ENCODE data around the gene SLC36A3.

SLC36A3 gene
- 0 to 0.06 (median 0) reads per million in 9 experiments for total RNA-seq

DNA sequence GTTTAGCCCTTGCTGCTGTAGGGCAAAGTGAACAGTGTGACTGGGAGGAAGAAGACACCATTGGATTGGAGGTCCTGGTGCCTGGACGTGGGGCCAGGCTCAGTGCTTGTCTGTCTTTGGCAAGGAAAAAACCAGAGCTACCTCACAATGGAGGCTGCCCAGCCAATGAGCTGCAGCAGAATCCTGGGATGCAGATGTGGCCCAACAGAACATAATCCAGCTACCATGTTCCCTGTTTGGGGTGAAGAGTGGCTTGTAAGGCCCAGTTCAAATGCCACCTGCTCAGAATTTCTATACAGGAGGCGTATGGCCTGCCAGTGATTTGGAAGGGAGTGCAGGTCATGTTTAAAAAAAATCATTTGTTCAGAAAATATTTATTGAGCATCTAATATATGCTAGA lies at the start of gene SLC36A3:
TSS of gene SLC36A3 (minus strand) at position 101 of the 400 bp plus-strand sequence. CDS start 412 bp downstream, outside the sequence.
- Mint-ChIP-seq H3K27ac (no peak within 1 kb of the TSS), H3K27me3 (peaks cover 48 to 55% of the 10 kb centered on the region in 2 donors), H3K4me3 (no peak within 1 kb of the TSS), H3K36me3 (ENCODE audit: insufficient read depth) (no peaks in the 10 kb centered on the region), H3K9me3 (no peaks in the 10 kb centered on the region), H3K4me1 (ENCODE audit: low read depth in 2 of 2) (no peaks in the 10 kb centered on the region)
- DNase-seq = no peak
- ATAC-seq (replicated peaks) = no peak

DNA sequence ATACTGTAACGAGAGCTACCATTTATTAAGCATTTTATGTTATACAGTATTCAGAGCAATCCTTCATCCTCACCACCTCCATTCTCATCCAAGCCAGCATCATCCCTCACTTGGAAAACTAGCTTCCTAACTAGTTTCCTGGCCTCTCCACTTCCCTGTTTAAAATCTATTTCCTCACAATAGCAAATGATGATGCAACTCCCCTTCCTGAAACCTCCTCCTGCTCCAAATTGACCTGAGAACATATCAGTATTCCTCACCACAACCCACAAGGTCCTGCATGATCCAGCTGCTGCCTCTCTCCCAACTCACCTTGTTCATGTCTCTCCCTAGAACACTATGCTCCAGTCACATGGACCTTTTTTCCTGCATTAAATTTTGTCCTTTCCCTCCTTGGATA lies 48.1 kb upstream of the SLC36A3 start:
- Mint-ChIP-seq H3K4me1 (ENCODE audit: low read depth in 2 of 2) (no peaks in the 10 kb centered on the region), H3K9me3 (no peaks in the 10 kb centered on the region), H3K36me3 (ENCODE audit: insufficient read depth) (no peaks in the 10 kb centered on the region), H3K27me3 (peaks cover 35 to 66% of the 10 kb centered on the region in 2 donors), H3K4me3 (no peak overlapping the region), H3K27ac (no peak overlapping the region)
- DNase-seq (no peak), ATAC-seq (replicated peaks) (no peak)

- no peak overlapping the region for H3K27ac Mint-ChIP-seq
- no peak for ATAC-seq (replicated peaks)
- no peak for DNase-seq
- no peaks in the 10 kb centered on the region for H3K4me1 Mint-ChIP-seq (ENCODE audit: low read depth in 2 of 2)
- H3K36me3 Mint-ChIP-seq (ENCODE audit: insufficient read depth) = no peaks in the 10 kb centered on the region
- H3K27me3 Mint-ChIP-seq = peaks cover 31 to 86% of the 10 kb centered on the region in 2 donors
- H3K9me3 Mint-ChIP-seq = no peaks in the 10 kb centered on the region
- H3K4me3 Mint-ChIP-seq = no peak overlapping the region
Observed at GRCh38 chr5:151348789-151349188, 45.2 kb upstream of the SLC36A3 start.

DNA sequence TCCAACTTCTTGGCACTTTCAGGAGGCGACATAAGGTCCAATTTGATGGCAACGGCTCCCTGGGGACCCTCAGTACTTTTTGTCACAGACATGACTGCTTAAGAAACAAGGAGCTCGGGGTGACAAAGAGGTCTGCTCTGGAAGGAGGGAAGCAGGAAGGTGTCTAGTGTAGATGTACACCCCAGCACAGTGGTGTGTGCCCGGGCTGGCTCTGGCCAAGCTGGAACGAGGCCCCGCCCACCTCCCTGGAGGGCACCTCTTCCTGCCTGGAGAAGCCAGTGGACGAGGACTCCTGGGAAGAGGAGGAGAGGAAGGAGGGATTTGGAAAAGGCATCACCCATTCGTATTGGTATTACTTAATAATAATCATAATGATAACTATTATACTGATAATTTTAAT lies 43.8 kb upstream of the SLC36A3 start, which contains the start of gene SLC36A2:
TSS of gene SLC36A2 (minus strand) at position 191 of the 400 bp plus-strand sequence. CDS start at position 92, 99 bp downstream.
- no peaks in the 10 kb centered on the region for H3K9me3 Mint-ChIP-seq
- ATAC-seq (replicated peaks) (no peak), DNase-seq (no peak)
- H3K4me1 Mint-ChIP-seq (ENCODE audit: low read depth in 2 of 2) = no peaks in the 10 kb centered on the region
- no peak within 1 kb of the TSS for H3K27ac Mint-ChIP-seq
- H3K4me3 Mint-ChIP-seq = no peak within 1 kb of the TSS
- H3K27me3 Mint-ChIP-seq = peaks cover 28 to 93% of the 10 kb centered on the region in 2 donors
- no peaks in the 10 kb centered on the region for H3K36me3 Mint-ChIP-seq (ENCODE audit: insufficient read depth)

DNA sequence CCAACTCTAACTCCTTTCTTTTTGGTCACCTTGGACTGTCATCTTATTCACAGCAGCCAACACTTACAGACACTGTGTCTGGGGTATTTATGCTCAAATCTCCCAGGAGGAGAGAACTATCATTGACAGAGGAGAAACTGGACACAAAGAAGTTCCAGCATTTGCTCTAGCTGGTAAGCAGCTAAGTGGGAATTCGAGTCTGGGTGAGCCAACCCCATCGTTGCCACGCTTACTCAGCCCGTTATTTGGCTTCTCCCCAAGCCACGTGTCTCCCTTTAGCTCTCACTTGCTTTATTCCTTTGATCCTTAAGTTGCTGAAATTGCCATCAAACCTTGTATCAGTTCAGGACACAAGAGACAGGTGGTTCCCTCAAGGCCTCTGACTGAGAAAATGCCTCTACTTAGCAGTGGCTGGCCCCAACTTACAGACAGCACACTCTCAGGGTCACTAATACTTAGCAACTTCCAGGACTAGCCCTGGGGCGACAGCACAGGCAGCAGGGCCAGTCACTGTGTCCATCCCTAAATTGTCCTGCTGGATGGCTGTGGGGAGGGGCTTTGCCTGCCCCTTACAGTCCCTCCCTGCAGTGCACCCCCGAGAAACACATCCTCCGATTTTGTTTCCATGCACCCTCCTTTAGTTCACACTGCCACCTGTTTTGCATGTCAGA lies 42.4 kb upstream of the SLC36A3 start:
- Mint-ChIP-seq H3K4me1 (ENCODE audit: low read depth in 2 of 2) (no peaks in the 10 kb centered on the region), H3K4me3 (no peak overlapping the region), H3K36me3 (ENCODE audit: insufficient read depth) (no peaks in the 10 kb centered on the region), H3K27me3 (peaks cover 33 to 93% of the 10 kb centered on the region in 2 donors), H3K9me3 (no peaks in the 10 kb centered on the region), H3K27ac (no peak overlapping the region)
- ATAC-seq (replicated peaks) = no peak
- DNase-seq = no peak

DNA sequence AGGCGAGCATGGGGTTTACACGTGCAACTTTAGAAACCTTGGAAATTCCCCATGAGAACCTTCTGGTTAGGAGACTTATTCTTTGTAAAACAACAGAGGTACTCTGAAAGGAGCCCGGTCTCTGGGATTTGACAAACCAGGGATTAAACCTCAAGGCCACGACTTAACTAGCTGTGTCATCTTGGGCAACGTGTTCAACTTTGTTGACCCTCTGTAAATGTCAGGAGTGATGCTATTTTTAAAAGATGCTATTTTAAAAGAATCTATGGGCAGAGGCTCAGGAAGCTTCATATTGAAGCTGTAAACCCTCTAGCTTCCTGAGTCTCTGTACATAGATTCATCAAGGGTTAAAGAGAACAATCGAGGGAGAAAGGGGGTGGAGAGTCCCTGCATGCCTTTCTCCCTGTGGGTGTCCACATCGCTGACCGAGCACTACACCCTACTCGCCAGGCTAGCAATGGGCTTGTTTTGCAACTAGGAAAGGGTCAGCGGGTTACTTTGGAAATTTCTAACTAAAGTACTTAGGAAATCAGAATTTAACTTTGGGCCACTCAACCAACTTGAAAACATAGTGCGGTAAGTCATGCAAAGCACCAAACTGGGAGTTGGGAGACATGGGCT lies 41.7 kb upstream of the SLC36A3 start:
- no peak overlapping the region for H3K4me3 Mint-ChIP-seq
- no peaks in the 10 kb centered on the region for H3K4me1 Mint-ChIP-seq (ENCODE audit: low read depth in 2 of 2)
- ATAC-seq (replicated peaks) (no peak), DNase-seq (no peak)
- peaks cover 31 to 91% of the 10 kb centered on the region in 2 donors for H3K27me3 Mint-ChIP-seq
- H3K36me3 Mint-ChIP-seq (ENCODE audit: insufficient read depth) = no peaks in the 10 kb centered on the region
- H3K9me3 Mint-ChIP-seq = no peaks in the 10 kb centered on the region
- H3K27ac Mint-ChIP-seq = no peak overlapping the region

- Mint-ChIP-seq H3K4me1 (ENCODE audit: low read depth in 2 of 2) (no peaks in the 10 kb centered on the region), H3K27me3 (peaks cover 31 to 91% of the 10 kb centered on the region in 2 donors), H3K4me3 (no peak overlapping the region), H3K27ac (no peak overlapping the region), H3K36me3 (ENCODE audit: insufficient read depth) (no peaks in the 10 kb centered on the region), H3K9me3 (no peaks in the 10 kb centered on the region)
- DNase-seq (no peak), ATAC-seq (replicated peaks) (no peak)
Observed at GRCh38 chr5:151344088-151344487, 40.5 kb upstream of the SLC36A3 start.

GRCh38 chr5:151340004-151340403 lies 36.4 kb upstream of the SLC36A3 start:
- H3K9me3 Mint-ChIP-seq = no peaks in the 10 kb centered on the region

DNA sequence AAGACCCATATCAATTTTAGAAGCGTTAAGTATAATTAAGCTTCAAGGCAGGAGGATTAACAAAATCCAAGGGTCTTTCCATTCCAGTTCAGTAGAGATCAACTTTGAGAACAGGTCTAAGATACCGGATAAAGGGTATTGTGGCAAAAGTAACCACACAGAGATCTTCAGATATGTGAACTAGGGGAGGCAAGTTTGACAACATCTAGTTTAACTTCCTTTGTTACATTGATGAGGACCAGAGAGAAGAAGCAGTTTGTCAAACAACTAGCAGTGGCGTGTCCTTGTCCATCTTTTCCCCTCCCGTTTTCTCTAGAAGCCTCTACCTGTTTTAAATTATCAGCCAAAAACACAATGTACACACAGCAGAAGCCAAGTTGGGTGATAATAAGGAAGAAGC lies 35.2 kb upstream of the SLC36A3 start:
- peak overlapping the region; percentile 27 to 69 for H3K27ac Mint-ChIP-seq
- H3K36me3 Mint-ChIP-seq (ENCODE audit: insufficient read depth) = no peaks in the 10 kb centered on the region
- H3K4me3 Mint-ChIP-seq = peak overlapping the region in 1 of 2 donors; percentile 43
- H3K4me1 Mint-ChIP-seq (ENCODE audit: low read depth in 2 of 2) = peaks cover 0 to 4% of the 10 kb centered on the region in 2 donors
- peak; percentile 55 for ATAC-seq (replicated peaks)
- H3K27me3 Mint-ChIP-seq = peaks cover 28 to 48% of the 10 kb centered on the region in 2 donors
- no peaks in the 10 kb centered on the region for H3K9me3 Mint-ChIP-seq
- DNase-seq = no peak

More at GRCh38 chr5:151340004-151340403, 36.4 kb upstream of the SLC36A3 start:
- ATAC-seq (replicated peaks) (no peak), DNase-seq (no peak)
- H3K36me3 Mint-ChIP-seq (ENCODE audit: insufficient read depth) = no peaks in the 10 kb centered on the region
- peaks cover 0 to 4% of the 10 kb centered on the region in 2 donors for H3K4me1 Mint-ChIP-seq (ENCODE audit: low read depth in 2 of 2)
- H3K27ac Mint-ChIP-seq = no peak overlapping the region
- H3K4me3 Mint-ChIP-seq = no peak overlapping the region
- peaks cover 29 to 58% of the 10 kb centered on the region in 2 donors for H3K27me3 Mint-ChIP-seq

GRCh38 chr5:151332857-151333256 lies 29.3 kb upstream of the SLC36A3 start:
- Mint-ChIP-seq H3K27me3 (peaks cover 12 to 17% of the 10 kb centered on the region in 2 donors), H3K36me3 (ENCODE audit: insufficient read depth) (no peaks in the 10 kb centered on the region), H3K4me1 (ENCODE audit: low read depth in 2 of 2) (no peaks in the 10 kb centered on the region), H3K27ac (no peak overlapping the region), H3K9me3 (no peaks in the 10 kb centered on the region), H3K4me3 (no peak overlapping the region)
- DNase-seq = no peak
- ATAC-seq (replicated peaks) = no peak

DNA sequence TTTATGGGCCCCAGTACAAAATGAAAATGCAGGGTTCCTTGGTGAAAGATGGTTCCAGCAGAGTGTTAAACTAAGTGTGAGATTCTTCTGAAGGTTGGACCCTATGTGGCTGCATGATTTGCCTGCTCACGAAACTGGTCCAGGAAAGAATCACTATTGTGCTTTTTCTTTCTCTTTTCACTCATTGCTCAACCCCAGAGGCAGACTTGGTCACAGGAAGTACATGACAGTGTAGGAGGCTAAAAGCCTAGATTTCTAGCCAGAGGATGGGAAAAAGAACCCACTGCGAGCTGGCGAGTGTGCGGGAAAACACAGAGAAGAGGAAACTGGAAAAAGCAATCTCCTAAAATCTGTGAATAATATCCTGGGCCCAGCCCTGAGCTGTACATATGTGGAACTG lies 25.2 kb upstream of the SLC36A3 start:
- peaks cover 24 to 31% of the 10 kb centered on the region in 2 donors for H3K27me3 Mint-ChIP-seq
- DNase-seq = no peak
- ATAC-seq (replicated peaks) = no peak
- no peak overlapping the region for H3K27ac Mint-ChIP-seq
- no peaks in the 10 kb centered on the region for H3K9me3 Mint-ChIP-seq
- H3K36me3 Mint-ChIP-seq (ENCODE audit: insufficient read depth) = no peaks in the 10 kb centered on the region
- H3K4me1 Mint-ChIP-seq (ENCODE audit: low read depth in 2 of 2) = no peaks in the 10 kb centered on the region
- H3K4me3 Mint-ChIP-seq = no peak overlapping the region

DNA sequence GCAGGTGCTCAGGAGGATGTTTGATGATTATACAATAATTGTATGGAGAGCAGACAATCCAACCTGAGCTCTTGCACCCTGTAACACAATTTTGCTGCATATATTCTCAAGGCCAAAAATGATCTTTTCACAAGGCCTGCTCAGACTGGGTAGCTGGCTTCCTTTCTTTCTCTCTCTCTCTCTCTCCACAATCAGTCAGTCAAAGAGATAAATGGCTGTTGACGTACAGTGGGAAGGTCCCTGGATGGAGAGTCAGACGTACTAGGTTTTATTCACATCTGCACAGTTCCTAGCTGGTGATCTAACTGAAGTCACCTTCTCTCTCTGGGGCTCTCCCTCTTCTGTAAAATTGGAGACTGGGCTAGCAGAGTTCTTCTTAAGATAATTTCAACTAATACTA lies 24.0 kb upstream of the SLC36A3 start:
- H3K9me3 Mint-ChIP-seq = no peaks in the 10 kb centered on the region
- H3K27me3 Mint-ChIP-seq = peaks cover 30 to 41% of the 10 kb centered on the region in 2 donors
- H3K36me3 Mint-ChIP-seq (ENCODE audit: insufficient read depth) = no peaks in the 10 kb centered on the region
- no peak for ATAC-seq (replicated peaks)
- no peak for DNase-seq
- no peak overlapping the region for H3K27ac Mint-ChIP-seq
- H3K4me1 Mint-ChIP-seq (ENCODE audit: low read depth in 2 of 2) = no peaks in the 10 kb centered on the region
- no peak overlapping the region for H3K4me3 Mint-ChIP-seq

- Mint-ChIP-seq H3K36me3 (ENCODE audit: insufficient read depth) (no peaks in the 10 kb centered on the region), H3K4me3 (no peak overlapping the region), H3K4me1 (ENCODE audit: low read depth in 2 of 2) (no peaks in the 10 kb centered on the region), H3K27ac (no peak overlapping the region), H3K27me3 (peaks cover 33 to 41% of the 10 kb centered on the region in 2 donors), H3K9me3 (no peaks in the 10 kb centered on the region)
- ATAC-seq (replicated peaks) = no peak
- no peak for DNase-seq
Observed at GRCh38 chr5:151326266-151326665, 22.7 kb upstream of the SLC36A3 start.

DNA sequence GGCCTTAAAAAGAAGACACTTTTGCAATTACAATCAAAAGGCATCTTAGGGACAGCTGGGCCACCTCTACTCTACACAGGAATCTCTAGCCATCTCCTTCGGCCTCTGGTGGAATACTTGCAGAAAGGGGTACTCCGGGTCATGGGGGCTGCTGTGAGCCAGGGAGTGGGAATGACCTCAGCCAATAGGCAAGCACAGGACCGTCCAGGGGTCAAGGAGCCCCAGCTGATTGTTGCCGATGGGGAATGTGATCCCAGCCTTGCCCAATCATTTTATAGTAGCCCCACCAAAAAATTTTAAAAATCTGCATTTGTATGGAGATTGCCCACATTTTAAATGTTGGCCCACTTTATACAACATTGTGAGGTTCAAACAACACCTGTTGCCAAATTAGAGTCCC lies 16.9 kb upstream of the SLC36A3 start:
- Mint-ChIP-seq H3K36me3 (ENCODE audit: insufficient read depth) (no peaks in the 10 kb centered on the region), H3K9me3 (no peaks in the 10 kb centered on the region), H3K27me3 (peaks cover 25 to 42% of the 10 kb centered on the region in 2 donors), H3K4me3 (no peak overlapping the region), H3K27ac (no peak overlapping the region), H3K4me1 (ENCODE audit: low read depth in 2 of 2) (peaks cover 0 to 3% of the 10 kb centered on the region in 2 donors)
- DNase-seq = no peak
- ATAC-seq (replicated peaks) = no peak
